Liver (tissue), 3 donors: ENCODE results near the gene KLF5.

Experiments
- CTCF ChIP-seq: fragments of 150-350 bp; IDR thresholded peaks from 2 replicates; pipeline ENCODE4 v1.5.1; 2017; ENCODE audit warnings: improper control_type of control experiment, low read depth, low read length; ENCODE audit not compliant: missing input control
- GABPA ChIP-seq, 2 donors: IDR thresholded peaks in 1 of 2; conservative IDR thresholded peaks in 1 of 2; 2 replicates each; pipeline ENCODE4 v1.6.1; 2016; ENCODE audit warnings: antibody characterized with exemption in 2 of 2, mild to moderate bottlenecking in 1 of 2, moderate library complexity in 1 of 2
- HNF4G ChIP-seq: IDR thresholded peaks from 2 replicates; pipeline ENCODE4 v1.6.1; 2016; ENCODE audit warnings: antibody characterized with exemption
- REST ChIP-seq: IDR thresholded peaks from 2 replicates; pipeline ENCODE4 v1.6.1; 2016; ENCODE audit warnings: antibody characterized with exemption, mild to moderate bottlenecking
- RXRA ChIP-seq, 2 donors: IDR thresholded peaks; 2 replicates each; pipeline ENCODE4 v1.6.1; 2017 to 2018; ENCODE audit warnings: antibody characterized with exemption in 2 of 2, mild to moderate bottlenecking in 1 of 2
- YY1 ChIP-seq: IDR thresholded peaks from 2 replicates; pipeline ENCODE4 v1.6.1; 2016; ENCODE audit warnings: antibody characterized with exemption, mild to moderate bottlenecking
- TF ChIP-seq, protein P1 (sequence below): IDR thresholded peaks from 2 replicates; pipeline ENCODE4 v1.6.1; 2016; ENCODE audit warnings: antibody characterized with exemption
- donor health status: healthy.
- donor health status: healthy.

DNA sequence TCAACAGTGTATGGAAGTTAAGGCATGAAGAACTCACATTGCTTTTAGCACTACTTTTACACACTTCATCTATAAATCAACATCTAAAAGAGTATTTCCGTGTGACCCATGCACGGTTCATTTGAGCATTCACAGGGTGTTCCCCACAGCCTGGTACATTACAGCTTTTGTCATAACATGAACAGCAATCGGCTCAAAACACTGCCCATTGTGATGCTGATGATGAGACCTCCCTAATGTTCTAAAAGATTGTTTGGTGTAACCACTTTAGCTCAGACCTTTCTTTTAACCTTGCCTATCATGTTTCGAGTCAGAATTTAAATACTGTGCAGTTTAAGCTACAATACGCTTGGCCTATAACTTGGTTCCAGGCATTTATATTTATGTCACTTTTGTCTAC, 4.1 kb upstream of the KLF5 start:
- TF ChIP-seq, protein P1, sequence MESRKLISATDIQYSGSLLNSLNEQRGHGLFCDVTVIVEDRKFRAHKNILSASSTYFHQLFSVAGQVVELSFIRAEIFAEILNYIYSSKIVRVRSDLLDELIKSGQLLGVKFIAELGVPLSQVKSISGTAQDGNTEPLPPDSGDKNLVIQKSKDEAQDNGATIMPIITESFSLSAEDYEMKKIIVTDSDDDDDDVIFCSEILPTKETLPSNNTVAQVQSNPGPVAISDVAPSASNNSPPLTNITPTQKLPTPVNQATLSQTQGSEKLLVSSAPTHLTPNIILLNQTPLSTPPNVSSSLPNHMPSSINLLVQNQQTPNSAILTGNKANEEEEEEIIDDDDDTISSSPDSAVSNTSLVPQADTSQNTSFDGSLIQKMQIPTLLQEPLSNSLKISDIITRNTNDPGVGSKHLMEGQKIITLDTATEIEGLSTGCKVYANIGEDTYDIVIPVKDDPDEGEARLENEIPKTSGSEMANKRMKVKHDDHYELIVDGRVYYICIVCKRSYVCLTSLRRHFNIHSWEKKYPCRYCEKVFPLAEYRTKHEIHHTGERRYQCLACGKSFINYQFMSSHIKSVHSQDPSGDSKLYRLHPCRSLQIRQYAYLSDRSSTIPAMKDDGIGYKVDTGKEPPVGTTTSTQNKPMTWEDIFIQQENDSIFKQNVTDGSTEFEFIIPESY = no peak
- TF ChIP-seq CTCF (no peak), GABPA (IDR thresholded peaks at IDR 0.05 in 1 of 2, conservative IDR thresholded peaks at IDR 0.05 in 1 of 2) (no peak), YY1 (no peak), RXRA (IDR thresholded peaks at IDR 0.05) (no peak), REST (no peak), HNF4G (no peak)
